GM12864 (cell line): ENCODE measurements around the gene ITGB4.
A peak's percentile ranks its signal among the peaks of the same experiment; 100 is the strongest.

ENCODE experiments used
- DNase-seq: peaks from one replicate; pipeline ENCODE4 v3.0.0-alpha.2; 2011; ENCODE audit warnings: low read depth
- H3K4me3 ChIP-seq: 2 replicates; pipeline ENCODE4 v1.5.1; 2011; ENCODE audit warnings: mild to moderate bottlenecking, low read depth, low read length, control low read depth
- TF ChIP-seq, protein P1 (sequence below): IDR thresholded peaks from 2 replicates; pipeline ENCODE4 v1.5.1; 2011; ENCODE audit warnings: low read depth, mild to moderate bottlenecking, moderate library complexity, low read length, control low read depth, inconsistent platforms; ENCODE audit errors: missing control alignments

ITGB4 gene

DNA sequence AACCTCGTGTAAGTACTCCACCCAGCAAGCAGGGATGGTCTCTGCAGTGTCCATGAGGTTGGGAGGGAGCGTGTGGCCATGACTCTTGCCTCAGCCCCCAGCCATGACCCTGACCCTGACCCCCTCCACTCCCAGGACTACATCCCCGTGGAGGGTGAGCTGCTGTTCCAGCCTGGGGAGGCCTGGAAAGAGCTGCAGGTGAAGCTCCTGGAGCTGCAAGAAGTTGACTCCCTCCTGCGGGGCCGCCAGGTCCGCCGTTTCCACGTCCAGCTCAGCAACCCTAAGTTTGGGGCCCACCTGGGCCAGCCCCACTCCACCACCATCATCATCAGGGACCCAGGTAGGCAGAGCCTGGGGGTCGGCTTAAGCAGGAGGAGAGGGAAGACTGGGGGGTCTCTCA is 27.4 kb downstream of the ITGB4 start:
- TF ChIP-seq, protein P1, sequence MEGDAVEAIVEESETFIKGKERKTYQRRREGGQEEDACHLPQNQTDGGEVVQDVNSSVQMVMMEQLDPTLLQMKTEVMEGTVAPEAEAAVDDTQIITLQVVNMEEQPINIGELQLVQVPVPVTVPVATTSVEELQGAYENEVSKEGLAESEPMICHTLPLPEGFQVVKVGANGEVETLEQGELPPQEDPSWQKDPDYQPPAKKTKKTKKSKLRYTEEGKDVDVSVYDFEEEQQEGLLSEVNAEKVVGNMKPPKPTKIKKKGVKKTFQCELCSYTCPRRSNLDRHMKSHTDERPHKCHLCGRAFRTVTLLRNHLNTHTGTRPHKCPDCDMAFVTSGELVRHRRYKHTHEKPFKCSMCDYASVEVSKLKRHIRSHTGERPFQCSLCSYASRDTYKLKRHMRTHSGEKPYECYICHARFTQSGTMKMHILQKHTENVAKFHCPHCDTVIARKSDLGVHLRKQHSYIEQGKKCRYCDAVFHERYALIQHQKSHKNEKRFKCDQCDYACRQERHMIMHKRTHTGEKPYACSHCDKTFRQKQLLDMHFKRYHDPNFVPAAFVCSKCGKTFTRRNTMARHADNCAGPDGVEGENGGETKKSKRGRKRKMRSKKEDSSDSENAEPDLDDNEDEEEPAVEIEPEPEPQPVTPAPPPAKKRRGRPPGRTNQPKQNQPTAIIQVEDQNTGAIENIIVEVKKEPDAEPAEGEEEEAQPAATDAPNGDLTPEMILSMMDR, result no peak
- DNase-seq, result no peak
- H3K4me3 ChIP-seq, result no peak overlapping the region

DNA sequence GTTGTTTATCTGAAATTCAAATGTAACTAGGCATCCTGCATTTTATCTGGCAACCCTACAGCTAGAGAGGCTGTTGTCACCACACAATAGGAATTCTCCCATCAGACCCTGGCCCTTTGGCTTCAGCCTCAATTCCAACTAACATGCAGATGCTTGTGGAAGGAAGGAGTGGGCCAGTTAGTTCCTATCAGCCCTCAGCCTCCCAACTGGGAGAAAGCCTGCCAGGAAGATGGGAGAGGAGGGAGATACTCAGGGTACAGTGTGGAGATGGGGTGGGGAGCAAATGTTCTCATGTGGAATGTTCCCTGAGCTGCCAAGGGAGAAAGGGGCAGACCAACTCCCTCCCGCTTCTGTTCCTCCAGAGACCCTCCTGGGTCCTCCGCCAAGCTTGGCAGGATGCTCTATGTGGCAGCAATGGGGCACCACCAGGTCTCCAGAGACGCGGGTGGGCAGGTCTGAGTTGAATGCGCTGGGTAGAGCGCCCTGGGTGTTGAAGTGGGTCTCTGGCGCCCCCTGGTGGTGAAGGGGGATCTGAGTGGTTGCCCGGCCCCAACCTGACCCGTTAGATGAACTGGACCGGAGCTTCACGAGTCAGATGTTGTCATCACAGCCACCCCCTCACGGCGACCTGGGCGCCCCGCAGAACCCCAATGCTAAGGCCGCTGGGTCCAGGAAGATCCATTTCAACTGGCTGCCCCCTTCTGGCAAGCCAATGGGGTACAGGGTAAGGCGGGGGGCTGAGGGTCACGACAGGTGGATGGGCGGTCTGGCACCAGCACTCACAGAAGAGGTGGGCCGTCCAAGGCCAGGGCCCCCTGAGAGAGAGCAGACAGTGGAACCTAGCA is 28.5 kb downstream of the ITGB4 start:
- DNase-seq, result no peak
- TF ChIP-seq, protein P1, result peak; percentile 90
- no peak overlapping the region for H3K4me3 ChIP-seq

DNA sequence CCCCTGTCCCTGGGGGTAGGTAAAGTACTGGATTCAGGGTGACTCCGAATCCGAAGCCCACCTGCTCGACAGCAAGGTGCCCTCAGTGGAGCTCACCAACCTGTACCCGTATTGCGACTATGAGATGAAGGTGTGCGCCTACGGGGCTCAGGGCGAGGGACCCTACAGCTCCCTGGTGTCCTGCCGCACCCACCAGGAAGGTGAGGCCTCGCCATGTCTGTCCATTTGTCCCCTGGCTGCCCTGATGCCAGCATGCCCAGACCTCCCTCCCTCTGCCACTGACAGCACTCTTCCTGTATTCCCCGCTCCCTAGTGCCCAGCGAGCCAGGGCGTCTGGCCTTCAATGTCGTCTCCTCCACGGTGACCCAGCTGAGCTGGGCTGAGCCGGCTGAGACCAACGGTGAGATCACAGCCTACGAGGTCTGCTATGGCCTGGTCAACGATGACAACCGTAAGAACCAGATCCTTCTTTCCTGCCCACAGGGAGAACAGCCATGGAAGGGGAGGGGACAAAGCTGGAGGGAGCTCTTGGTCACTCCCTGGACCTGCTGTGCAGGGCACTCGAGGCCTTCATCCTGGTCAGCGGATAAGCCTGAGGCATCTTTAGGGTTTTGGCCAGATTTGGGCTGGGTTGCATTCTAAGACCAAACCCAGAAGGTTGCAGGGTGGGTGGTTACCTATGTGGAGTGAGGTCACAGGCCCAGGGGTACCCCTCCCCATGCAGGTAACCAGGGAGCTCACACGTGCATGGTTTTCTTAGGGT is 29.6 kb downstream of the ITGB4 start:
- no peak for DNase-seq
- no peak overlapping the region for H3K4me3 ChIP-seq
- TF ChIP-seq, protein P1, result no peak

DNA sequence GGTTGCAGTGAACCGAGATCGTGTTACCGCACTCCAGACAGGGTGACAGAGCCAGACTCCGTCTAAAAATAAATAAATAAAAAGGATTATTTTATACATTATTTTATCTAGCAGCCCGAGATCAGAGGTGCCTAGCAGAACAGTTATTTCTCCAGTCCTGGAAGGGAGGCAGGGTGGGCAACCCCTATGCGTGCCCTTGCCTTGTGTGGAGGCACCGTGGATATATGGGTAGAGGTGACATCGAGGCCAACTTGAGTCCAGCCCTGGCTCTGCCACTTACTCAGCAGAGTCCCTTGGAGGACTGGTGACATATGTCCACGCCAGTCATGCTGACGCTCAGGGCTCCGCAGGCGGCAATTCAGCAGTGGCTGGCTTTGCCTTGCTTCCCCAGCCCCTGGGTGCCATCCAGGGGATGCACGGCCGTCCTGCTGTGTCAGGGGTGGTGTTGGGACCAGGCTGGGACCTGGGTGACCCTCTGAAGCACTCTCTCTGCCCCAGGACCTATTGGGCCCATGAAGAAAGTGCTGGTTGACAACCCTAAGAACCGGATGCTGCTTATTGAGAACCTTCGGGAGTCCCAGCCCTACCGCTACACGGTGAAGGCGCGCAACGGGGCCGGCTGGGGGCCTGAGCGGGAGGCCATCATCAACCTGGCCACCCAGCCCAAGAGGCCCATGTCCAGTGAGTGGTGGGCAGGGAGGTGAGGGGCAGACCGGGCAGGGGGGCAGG is 30.6 kb downstream of the ITGB4 start:
- TF ChIP-seq, protein P1, result no peak
- no peak overlapping the region for H3K4me3 ChIP-seq
- DNase-seq, result no peak

DNA sequence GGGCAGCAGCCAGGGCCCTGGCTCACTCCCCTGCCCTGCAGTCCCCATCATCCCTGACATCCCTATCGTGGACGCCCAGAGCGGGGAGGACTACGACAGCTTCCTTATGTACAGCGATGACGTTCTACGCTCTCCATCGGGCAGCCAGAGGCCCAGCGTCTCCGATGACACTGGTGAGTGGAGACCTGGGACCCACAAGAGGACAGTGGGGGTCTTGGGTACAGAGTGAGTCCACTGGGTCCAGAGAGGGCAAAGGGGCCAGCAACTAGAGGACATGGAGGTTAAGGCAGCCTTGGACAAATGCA is 31.1 kb downstream of the ITGB4 start:
- TF ChIP-seq, protein P1, result no peak
- H3K4me3 ChIP-seq, result no peak overlapping the region
- no peak for DNase-seq

DNA sequence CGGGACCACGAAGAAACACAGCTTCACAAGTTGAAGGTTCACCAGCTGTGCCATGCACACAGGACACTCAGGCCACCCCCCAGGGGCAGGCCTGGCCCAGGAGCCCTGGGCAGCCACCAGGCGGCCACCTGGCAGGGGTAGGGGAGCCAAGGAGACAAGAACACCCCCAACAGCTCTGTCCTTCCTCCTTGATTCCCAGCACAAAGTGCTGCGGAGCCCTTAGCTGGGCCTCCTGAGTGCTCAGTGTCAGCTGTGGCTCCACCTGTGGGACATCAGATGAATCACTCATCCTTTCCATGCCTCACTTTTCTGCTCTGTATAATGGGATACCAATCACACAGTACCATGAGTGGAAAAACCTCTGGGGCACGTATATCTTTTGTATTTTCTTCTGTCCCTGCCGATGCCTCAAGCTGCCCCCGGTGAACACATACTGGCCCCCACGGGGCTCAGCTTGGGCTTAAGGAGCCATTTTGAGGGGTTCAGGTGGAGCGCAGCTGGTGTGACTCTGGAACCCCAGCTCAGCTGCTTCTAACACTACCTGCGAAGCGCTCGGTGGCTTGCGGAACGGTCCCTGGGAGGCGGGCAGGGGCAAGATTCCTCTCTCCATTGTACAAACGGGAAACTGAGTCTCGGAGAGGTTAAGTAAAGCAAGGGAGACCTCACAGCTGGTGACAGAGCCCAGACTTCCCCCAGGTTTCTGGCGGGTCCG is 31.7 kb downstream of the ITGB4 start:
- peak overlapping the region; percentile 57 for H3K4me3 ChIP-seq
- DNase-seq, result no peak
- TF ChIP-seq, protein P1, result peak; percentile 58
